Motor neuron (in vitro differentiated cells): ENCODE results near the gene CLIP1. TPM values are rescaled to one million over a fixed set of nuclear protein-coding genes. Genes with fewer than 3 reads are reported as not detected.
"Not testable (repeated sequence)": the region's sequence is repeated elsewhere in the genome, so short reads cannot be mapped to it uniquely, and the experiment has no call there.

Experiments
- ATAC-seq, 8 experiments: fragments of 200-7000 bp; cut with Tn5 transposase; replicated peaks in 6 of 8; 2 replicates each; pipeline ENCODE4 v1.8.0; 2021; ENCODE audit warnings: mild to moderate bottlenecking in 8 of 8, moderate library complexity in 8 of 8
- H3K27ac ChIP-seq, 2 donors: fragments of 250-450 bp; sonication (Bioruptor Pico); 2 replicates each; pipeline ENCODE4 v1.9.0; 2021; ENCODE audit warnings: antibody characterized with exemption in 2 of 2, mild to moderate bottlenecking in 2 of 2, moderate library complexity in 1 of 2
- H3K4me1 ChIP-seq, 2 donors: fragments of 250-450 bp; sonication (Bioruptor Pico); replicated peaks in 1 of 2; 2 replicates each; pipeline ENCODE4 v1.6.1; 2021; ENCODE audit warnings: antibody characterized with exemption in 2 of 2, mild to moderate bottlenecking in 2 of 2, moderate library complexity in 1 of 2
- H3K4me3 ChIP-seq, 5 donors: fragments of 250-450 bp; sonication (Bioruptor Pico); 2 replicates each; pipeline ENCODE4 v1.9.0; 2021; ENCODE audit warnings: antibody characterized with exemption in 5 of 5, mild to moderate bottlenecking in 5 of 5, moderate library complexity in 4 of 5
- WGBS, 10 experiments: fragments of 450-650 bp; shearing (Covaris generic); methylation state at CpG; one replicate each; pipeline ENCODE4 v1.0.0; 2022; 5-methylcytosine and 5-hydroxymethylcytosine counted together
- in situ Hi-C, 9 experiments: fragments of 400-800 bp; cut with MboI; loops; one replicate each; pipeline ENCODE4 v1.15.0; 2021; ENCODE audit warnings: low sequenced_read_pairs in 9 of 9, low pct_unique_long_range_greater_than_20kb in 2 of 9; ENCODE audit not compliant: unreplicated experiment in 9 of 9
- total RNA-seq, 8 experiments: library from RNA; unstranded; fragments of 300-600 nt; gene quantifications; 2 replicates each; pipeline versions ENCODE4 v1.2.3 to v1.2.4, GENCODE V29; 2022

The CLIP1 gene
- total RNA-seq, 8 experiments from 2014 or later: 44.5 to 110 (median 65.1) TPM

GRCh38 chr12:122266230-122266901 lies 156.1 kb downstream of the CLIP1 start, which contains the start of gene VPS33A:
TSS of gene VPS33A (minus strand) at chr12:122266494. CDS start at chr12:122266408, 86 bp downstream.
- in situ Hi-C loops: no loop called here
- 0 to 10% (median 0%) methylated on average over 1 to 21 of the region's 56 CpGs; no CpG with 5 or more reads in 1 of the 10 experiments for WGBS, 10 experiments
- H3K4me3 ChIP-seq: peak within 1 kb of the TSS; percentile 71 to 97 (median 88)
- H3K4me1 ChIP-seq: peaks cover 7 to 10% of the 10 kb centered on the region in 2 donors
- peak within 1 kb of the TSS; percentile 85 to 92 for H3K27ac ChIP-seq
- ATAC-seq: peak; percentile 91 to 96 (median 94)

GRCh38 chr12:122265886-122266229 lies 156.6 kb downstream of the CLIP1 start:
- ATAC-seq: peak; percentile 38 to 53 (median 45)
- Histone ChIP-seq H3K27ac (peak overlapping the region; percentile 85 to 92), H3K4me3 (peak overlapping the region; percentile 71 to 97 (median 88)), H3K4me1 (peaks cover 7 to 10% of the 10 kb centered on the region in 2 donors)
- WGBS, 10 experiments: 0 to 10% (median 0%) methylated on average over 1 to 13 of the region's 17 CpGs; no CpG with 5 or more reads in 3 of the 10 experiments
- in situ Hi-C loops: no loop called here

GRCh38 chr12:122265476-122265875 lies 157.0 kb downstream of the CLIP1 start:
- H3K4me3 ChIP-seq: peak overlapping the region; percentile 71 to 97 (median 88)
- WGBS, 10 experiments: 0 to 43% (median 25%) methylated on average over 1 of the region's 1 CpG; no CpG with 5 or more reads in 7 of the 10 experiments
- in situ Hi-C loops: no loop called here
- peaks cover 7 to 10% of the 10 kb centered on the region in 2 donors for H3K4me1 ChIP-seq
- H3K27ac ChIP-seq: peak overlapping the region; percentile 85 to 92
- ATAC-seq: no peak

- H3K27ac ChIP-seq: not testable (repeated sequence)
- WGBS, 10 experiments: 79 to 100% (median 97%) methylated on average over 1 to 12 of the region's 14 CpGs
These were observed 161.7 kb downstream of the CLIP1 start for GRCh38 chr12:122260735-122261134.

GRCh38 chr12:122258939-122259338 lies 163.5 kb downstream of the CLIP1 start:
- peak in 3 of 8 experiments; percentile 28 to 56 (median 54) for ATAC-seq
- H3K4me3 ChIP-seq, H3K4me1 ChIP-seq, H3K27ac ChIP-seq, in situ Hi-C loops: not testable (repeated sequence)
- WGBS, 10 experiments: 83% methylated on average over 1 of the region's 4 CpGs; no CpG with 5 or more reads in 9 of the 10 experiments

More at GRCh38 chr12:122260735-122261134, 161.7 kb downstream of the CLIP1 start:
- in situ Hi-C loops, H3K4me1 ChIP-seq, H3K4me3 ChIP-seq, ATAC-seq: not testable (repeated sequence)

GRCh38 chr12:122258462-122258861 lies 164.0 kb downstream of the CLIP1 start:
- 89 to 100% (median 100%) methylated on average over 1 to 3 of the region's 4 CpGs; no CpG with 5 or more reads in 5 of the 10 experiments for WGBS, 10 experiments
- ATAC-seq, in situ Hi-C loops, H3K4me3 ChIP-seq, H3K27ac ChIP-seq, H3K4me1 ChIP-seq: not testable (repeated sequence)

GRCh38 chr12:122250536-122250935 lies 171.9 kb downstream of the CLIP1 start:
- ATAC-seq: no peak
- in situ Hi-C loops: no loop called here
- Histone ChIP-seq H3K4me3 (no peak overlapping the region), H3K27ac (no peak overlapping the region), H3K4me1 (no peaks in the 10 kb centered on the region)
- 83 to 100% (median 90%) methylated on average over 2 to 8 of the region's 8 CpGs; no CpG with 5 or more reads in 2 of the 10 experiments for WGBS, 10 experiments

- no peak for ATAC-seq
- WGBS, 10 experiments: 81 to 100% (median 98%) methylated on average over 1 to 6 of the region's 6 CpGs; no CpG with 5 or more reads in 1 of the 10 experiments
- Histone ChIP-seq H3K27ac (no peak overlapping the region), H3K4me3 (no peak overlapping the region), H3K4me1 (no peaks in the 10 kb centered on the region)
- in situ Hi-C loops: no loop called here
These were observed 172.4 kb downstream of the CLIP1 start for GRCh38 chr12:122250047-122250446.

- in situ Hi-C loops: no loop called here
- 86 to 100% methylated on average over 1 of the region's 1 CpG; no CpG with 5 or more reads in 8 of the 10 experiments for WGBS, 10 experiments
- no peak for ATAC-seq
These were observed 176.9 kb downstream of the CLIP1 start for GRCh38 chr12:122245553-122245952.

GRCh38 chr12:122244565-122245371 lies 177.7 kb downstream of the CLIP1 start:
- H3K27ac ChIP-seq: no peak overlapping the region
- H3K4me1 ChIP-seq: no peaks in the 10 kb centered on the region
- in situ Hi-C loops: no loop called here
- H3K4me3 ChIP-seq: no peak overlapping the region
- WGBS, 10 experiments: 72 to 98% (median 93%) methylated on average over 1 to 11 of the region's 11 CpGs
- ATAC-seq: no peak

More at GRCh38 chr12:122245553-122245952, 176.9 kb downstream of the CLIP1 start:
- Histone ChIP-seq H3K27ac (no peak overlapping the region), H3K4me3 (no peak overlapping the region), H3K4me1 (no peaks in the 10 kb centered on the region)

- ATAC-seq: no peak
- Histone ChIP-seq H3K27ac (no peak overlapping the region), H3K4me1 (no peaks in the 10 kb centered on the region), H3K4me3 (no peak overlapping the region)
- in situ Hi-C loops: no loop called here
- WGBS, 10 experiments: 75 to 92% (median 90%) methylated on average over 2 to 5 of the region's 6 CpGs; no CpG with 5 or more reads in 3 of the 10 experiments
These were observed 178.5 kb downstream of the CLIP1 start for GRCh38 chr12:122243965-122244364.

- no peak overlapping the region for H3K27ac ChIP-seq
- 67 to 100% (median 100%) methylated on average over 1 to 2 of the region's 5 CpGs; no CpG with 5 or more reads in 5 of the 10 experiments for WGBS, 10 experiments
- no peak overlapping the region for H3K4me3 ChIP-seq
- in situ Hi-C loops: no loop called here
- no peak for ATAC-seq
- no peaks in the 10 kb centered on the region for H3K4me1 ChIP-seq
These were observed 183.6 kb downstream of the CLIP1 start for GRCh38 chr12:122238861-122239260.

GRCh38 chr12:122235741-122236140 lies 186.7 kb downstream of the CLIP1 start:
- ATAC-seq: no peak
- 40 to 100% (median 89%) methylated on average over 1 to 6 of the region's 7 CpGs; no CpG with 5 or more reads in 2 of the 10 experiments for WGBS, 10 experiments
- in situ Hi-C loops: no loop called here
- no peak overlapping the region for H3K4me3 ChIP-seq
- no peak overlapping the region for H3K27ac ChIP-seq
- no peaks in the 10 kb centered on the region for H3K4me1 ChIP-seq
